ENCODE data around the gene PTPRM.

PTPRM gene

GRCh38 chr18:7757175-7757574 is 190.1 kb downstream of the PTPRM start:
- no peak for DNase-seq (ENCODE audit: low spot score)

GRCh38 chr18:7758764-7759163 is 191.6 kb downstream of the PTPRM start:
- no peak for DNase-seq (ENCODE audit: low spot score)

- no peak for DNase-seq (ENCODE audit: low spot score)
These were observed 194.1 kb downstream of the PTPRM start for GRCh38 chr18:7760967-7761948.

GRCh38 chr18:7764405-7764804 is 197.3 kb downstream of the PTPRM start:
- DNase-seq (ENCODE audit: low spot score) = no peak

- no peak for DNase-seq (ENCODE audit: low spot score)
These were observed 199.2 kb downstream of the PTPRM start for GRCh38 chr18:7766346-7766745.

- no peak for DNase-seq (ENCODE audit: low spot score)
These were observed 199.7 kb downstream of the PTPRM start for GRCh38 chr18:7766817-7767216.

- no peak for DNase-seq (ENCODE audit: low spot score)
These were observed 203.8 kb downstream of the PTPRM start for GRCh38 chr18:7770908-7771307.

GRCh38 chr18:7772510-7772888 is 205.4 kb downstream of the PTPRM start:
- DNase-seq (ENCODE audit: low spot score) = no peak

GRCh38 chr18:7772951-7773350 is 205.8 kb downstream of the PTPRM start:
- no peak for DNase-seq (ENCODE audit: low spot score)

- no peak for DNase-seq (ENCODE audit: low spot score)
These were observed 208.0 kb downstream of the PTPRM start for GRCh38 chr18:7775128-7775527.

GRCh38 chr18:7775843-7776242 is 208.7 kb downstream of the PTPRM start:
- DNase-seq (ENCODE audit: low spot score) = no peak

- DNase-seq (ENCODE audit: low spot score) = no peak
These were observed 211.1 kb downstream of the PTPRM start for GRCh38 chr18:7778181-7778580.

- DNase-seq (ENCODE audit: low spot score) = no peak
These were observed 212.1 kb downstream of the PTPRM start for GRCh38 chr18:7779211-7779610.

GRCh38 chr18:7784171-7784570 is 217.1 kb downstream of the PTPRM start:
- DNase-seq (ENCODE audit: low spot score) = no peak

GRCh38 chr18:7786569-7786968 is 219.5 kb downstream of the PTPRM start:
- DNase-seq (ENCODE audit: low spot score) = no peak

GRCh38 chr18:7787339-7787738 is 220.2 kb downstream of the PTPRM start:
- DNase-seq (ENCODE audit: low spot score) = no peak

- peak; percentile 28 for DNase-seq (ENCODE audit: low spot score)
These were observed 222.9 kb downstream of the PTPRM start for GRCh38 chr18:7789856-7790552.

GRCh38 chr18:7793100-7793499 is 226.0 kb downstream of the PTPRM start:
- no peak for DNase-seq (ENCODE audit: low spot score)

GRCh38 chr18:7803956-7804469 is 236.9 kb downstream of the PTPRM start:
- DNase-seq (ENCODE audit: low spot score) = no peak

GRCh38 chr18:7805096-7805495 is 238.0 kb downstream of the PTPRM start:
- no peak for DNase-seq (ENCODE audit: low spot score)

- DNase-seq (ENCODE audit: low spot score) = no peak
These were observed 238.8 kb downstream of the PTPRM start for GRCh38 chr18:7805880-7806279.

- no peak for DNase-seq (ENCODE audit: low spot score)
These were observed 240.9 kb downstream of the PTPRM start for GRCh38 chr18:7807936-7808453.

GRCh38 chr18:7808992-7809391 is 241.9 kb downstream of the PTPRM start:
- DNase-seq (ENCODE audit: low spot score) = no peak

Data from hepatic stellate cell (primary cell).